A549 treated with AZD9567 at 1 μM for 4 hours (cell line): ENCODE results near the gene PPIP5K1. TPM values are rescaled to one million over a fixed set of nuclear protein-coding genes. Genes with fewer than 3 reads are reported as not detected.

Source experiments
- total RNA-seq: library from RNA; stranded (reverse); fragments of 200-300 nt; extraction: Qiagen RNA extraction; gene quantifications from 5 replicates; pipeline ENCODE4 v1.2.3, GENCODE V29; 2022; ENCODE audit not compliant: insufficient read depth

The PPIP5K1 gene
- 5.0 to 8.9 TPM (median 5.2 TPM) in 5 replicates for total RNA-seq

GRCh38 chr15:43589778-43590466, at the start of gene PPIP5K1:
PPIP5K1 (minus strand) TSS chr15:43590208; CDS start chr15:43584504, 5,704 bp downstream.

GRCh38 chr15:43618700-43619099, 28.7 kb upstream of the PPIP5K1 start, which contains the start of gene STRC:
STRC (minus strand) TSS chr15:43618800; CDS start chr15:43618722, 78 bp downstream.

DNA sequence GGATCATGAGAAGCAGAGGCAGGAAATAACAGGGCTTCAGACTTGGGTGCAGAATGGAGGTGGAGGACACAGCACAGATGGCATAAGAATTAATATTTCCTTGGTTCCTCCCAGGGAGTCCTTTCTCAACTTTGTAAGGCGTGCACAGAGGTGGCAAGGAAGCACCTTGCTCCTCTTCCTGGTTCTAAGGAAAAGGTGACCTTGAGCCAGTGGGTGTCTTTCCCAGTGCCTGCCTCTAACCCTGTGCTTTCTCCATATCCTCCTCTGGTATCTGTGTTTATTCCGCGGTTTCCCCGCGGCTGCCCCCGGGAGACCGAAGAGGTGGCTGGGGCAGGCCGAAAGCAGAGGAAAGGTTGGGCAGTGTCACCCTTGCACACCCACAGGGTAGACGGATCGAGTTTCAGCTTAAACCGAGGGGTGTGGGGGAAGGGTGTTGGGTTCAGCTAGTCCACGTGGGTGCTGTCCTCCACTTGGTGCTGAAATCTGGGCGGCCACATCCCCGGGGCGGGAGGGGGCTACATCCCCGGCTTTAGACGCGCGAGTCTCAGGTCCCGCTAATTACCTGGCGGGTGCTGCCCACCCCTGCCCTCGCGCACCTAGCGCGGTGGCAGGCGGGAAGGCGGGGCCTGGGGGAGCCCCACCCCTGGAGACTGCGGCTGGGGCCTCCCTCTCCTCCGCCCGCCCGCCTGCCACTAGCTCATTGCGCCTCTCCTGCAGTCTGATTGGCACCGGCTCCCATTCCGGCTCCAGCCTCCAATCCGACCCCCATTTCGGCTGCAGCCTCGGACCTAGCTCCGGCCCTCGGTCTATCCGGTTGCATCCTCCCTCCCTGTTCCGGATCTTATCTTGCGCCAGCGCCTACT, 3.6 kb upstream of the PPIP5K1 start, which contains the start of gene CKMT1B:
Gene CKMT1B (plus strand): TSS at position 700 of the 863 bp plus-strand sequence. CDS start 192 bp downstream, outside the sequence.

DNA sequence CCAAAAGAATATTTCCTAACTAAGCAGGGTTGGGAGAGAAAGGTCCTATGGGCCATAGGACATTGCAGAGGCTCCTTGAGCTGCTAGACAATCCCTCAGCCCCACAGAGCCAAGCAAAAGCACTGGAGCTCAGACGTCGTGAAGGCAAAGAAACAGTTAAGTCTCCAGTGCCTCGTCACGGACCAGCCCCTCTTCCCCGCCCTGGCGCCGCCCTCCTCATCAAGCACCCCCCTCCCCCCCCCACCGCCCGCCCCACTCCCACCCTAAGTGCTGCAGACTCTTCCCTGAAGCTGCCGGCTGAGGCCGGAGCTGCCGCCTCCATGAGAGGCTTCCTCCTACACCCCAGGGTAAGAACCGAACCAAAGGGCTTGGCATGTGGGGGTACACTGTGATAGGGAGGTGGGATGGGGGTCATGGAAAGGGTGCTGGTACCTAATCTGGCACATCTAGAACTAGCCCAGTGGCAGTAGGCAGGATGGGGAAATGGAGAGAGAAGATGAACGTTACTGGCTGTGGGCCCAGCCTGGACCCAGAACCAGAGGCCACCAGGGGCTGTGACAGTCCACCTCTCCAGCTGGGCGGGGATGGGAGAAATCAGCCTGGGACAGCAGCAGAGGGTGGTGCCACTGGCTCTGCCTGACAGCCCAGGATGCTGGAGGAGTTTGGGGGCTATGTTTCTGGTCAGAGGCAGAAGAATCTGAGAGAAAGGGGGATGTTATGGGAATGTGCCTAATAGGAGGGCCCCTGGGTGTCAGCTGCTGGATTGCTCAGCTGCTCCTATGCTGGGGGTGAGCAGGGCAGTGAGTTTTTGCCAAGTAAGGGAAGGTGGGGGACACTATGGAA, 72.4 kb downstream of the PPIP5K1 start, which contains the start of gene MAP1A:
Gene MAP1A (plus strand): TSS at position 255 of the 843 bp plus-strand sequence. CDS start 3,866 bp downstream, outside the sequence.

DNA sequence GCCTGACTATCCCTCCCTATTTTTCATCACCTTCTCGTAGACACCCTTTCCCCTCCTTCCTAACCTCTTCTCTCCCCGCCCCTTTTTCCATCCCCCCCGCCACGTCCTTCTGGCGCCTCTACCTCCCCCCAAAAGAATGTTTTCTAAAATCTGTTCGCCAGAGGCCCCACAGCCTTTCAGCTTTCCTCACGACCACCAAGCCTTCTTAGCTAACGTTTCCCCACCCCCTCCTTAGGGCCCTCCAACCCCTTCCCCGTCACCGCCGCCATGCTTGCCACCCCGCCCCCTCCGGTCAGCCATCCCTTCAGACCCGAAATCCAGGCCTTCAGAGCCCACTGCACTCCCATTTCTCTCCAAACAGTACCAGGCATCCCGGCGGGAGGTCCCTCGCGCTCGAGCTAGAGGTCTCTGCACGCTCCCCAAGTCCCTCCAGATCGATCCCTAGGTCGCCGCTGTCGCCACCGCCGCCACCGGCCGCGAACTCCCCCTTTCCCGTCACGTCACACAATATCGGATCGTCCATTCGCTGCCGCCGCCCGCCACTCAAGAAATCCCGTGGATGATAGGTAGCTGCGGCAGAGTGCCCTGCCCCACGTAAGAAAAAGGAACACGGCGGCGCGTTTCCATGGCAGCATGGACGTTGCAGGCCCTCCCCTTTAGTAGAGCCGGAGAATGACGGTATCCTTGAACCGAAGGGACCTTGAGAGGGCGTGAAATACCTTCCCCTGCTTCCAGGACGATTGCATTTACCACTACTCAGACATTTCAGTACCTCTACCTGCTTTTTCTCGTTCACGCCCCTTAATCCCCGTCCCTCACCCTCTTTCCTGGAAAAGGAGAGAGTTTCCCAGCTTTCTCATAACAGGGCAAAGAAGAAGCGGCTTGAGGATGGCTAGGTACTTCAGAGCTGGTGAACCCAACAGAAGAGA, 97.1 kb downstream of the PPIP5K1 start, which contains the start of gene TP53BP1:
Gene TP53BP1 (minus strand): TSS at position 484 of the 929 bp plus-strand sequence. CDS start 113 bp downstream, at position 371.

Other genes with a start within 250 kb of the PPIP5K1 start
- gene ZSCAN29, start 219.2 kb downstream of the PPIP5K1 start, total RNA-seq, result 6.9 to 12.3 TPM (median 9.5 TPM) in 5 replicates
- gene TUBGCP4, start 219.1 kb downstream of the PPIP5K1 start, total RNA-seq, result 4.8 to 6.8 TPM (median 5.9 TPM) in 5 replicates
- gene TP53BP1, start 97.1 kb downstream of the PPIP5K1 start, total RNA-seq, result 15.3 to 16.7 TPM (median 16.1 TPM) in 5 replicates
- gene MAP1A, start 72.6 kb downstream of the PPIP5K1 start, total RNA-seq, result 0.66 to 0.77 TPM (median 0.69 TPM) in 5 replicates
- 2.3 to 4.8 TPM (median 3.6 TPM) in 4 of 5 replicates, not detected in the other for gene CKMT1B, start 3.8 kb upstream of the PPIP5K1 start, total RNA-seq
- gene STRC, start 28.6 kb upstream of the PPIP5K1 start, total RNA-seq, result 0.06 to 0.15 TPM (median 0.11 TPM) in 4 of 5 replicates, not detected in the other
- gene CATSPER2, start 58.6 kb upstream of the PPIP5K1 start, total RNA-seq, result 0.78 to 1.4 TPM (median 1.0 TPM) in 4 of 5 replicates, not detected in the other
- 2.4 to 6.9 TPM (median 3.2 TPM) in 5 replicates for gene CKMT1A, start 103.7 kb upstream of the PPIP5K1 start, total RNA-seq
- 259 to 366 TPM (median 344 TPM) in 5 replicates for gene PDIA3, start 156.2 kb upstream of the PPIP5K1 start, total RNA-seq
- gene ELL3, start 186.8 kb upstream of the PPIP5K1 start, total RNA-seq, result 1.4 to 1.9 TPM (median 1.6 TPM) in 5 replicates
- 469 to 703 TPM (median 677 TPM) in 5 replicates for gene SERF2, start 202.1 kb upstream of the PPIP5K1 start, total RNA-seq
- 0.05 to 0.20 TPM (median 0.07 TPM) in 3 of 5 replicates, not detected in the others for gene SERINC4, start 210.0 kb upstream of the PPIP5K1 start, total RNA-seq
- 3.9 to 19.7 TPM (median 4.8 TPM) in 5 replicates for gene HYPK, start 210.4 kb upstream of the PPIP5K1 start, total RNA-seq
- gene MFAP1, start 234.5 kb upstream of the PPIP5K1 start, total RNA-seq, result 24.6 to 31.5 TPM (median 25.1 TPM) in 5 replicates
- gene WDR76, start 236.8 kb upstream of the PPIP5K1 start, total RNA-seq, result 10.5 to 12.4 TPM (median 10.9 TPM) in 5 replicates